Calu3 (cell line): ENCODE measurements around the gene KIAA0586. TPM values are rescaled to one million over a fixed set of nuclear protein-coding genes. Genes with fewer than 3 reads are reported as not detected.

Source experiments
- BruUV-seq: library from RNA; stranded (reverse); fragments of 400-500 nt; replicated peaks from 2 replicates; lab custom pipeline; 2021; lab: Mats Ljungman, UMichigan
- CTCF ChIA-PET: fragments of 300-600 bp; sonication (Branson Sonifier 250); formaldehyde crosslinking; loops from one replicate; lab custom pipeline; 2022; ENCODE audit warnings: antibody characterized with exemption; lab: Charles Lee
- DNase-seq: peaks from one replicate; pipeline ENCODE4 v3.0.0; 2022
- H3K27ac Mint-ChIP-seq: one replicate; pipeline ENCODE4 v1.8.0; 2022; ENCODE audit warnings: mixed read lengths; ENCODE audit not compliant: unreplicated experiment
- H3K27me3 Mint-ChIP-seq: one replicate; pipeline ENCODE4 v1.8.0; 2022; ENCODE audit warnings: mixed read lengths; ENCODE audit not compliant: unreplicated experiment
- H3K36me3 Mint-ChIP-seq: one replicate; pipeline ENCODE4 v1.8.0; 2022; ENCODE audit warnings: mild to moderate bottlenecking, moderate library complexity, mixed read lengths; ENCODE audit not compliant: insufficient read depth, unreplicated experiment
- H3K4me1 Mint-ChIP-seq: one replicate; pipeline ENCODE4 v1.8.0; 2022; ENCODE audit warnings: mild to moderate bottlenecking, low read depth, mixed read lengths; ENCODE audit not compliant: unreplicated experiment
- H3K4me3 Mint-ChIP-seq: one replicate; pipeline ENCODE4 v1.8.0; 2022; ENCODE audit warnings: mild to moderate bottlenecking, low read depth, moderate library complexity, mixed read lengths; ENCODE audit not compliant: unreplicated experiment
- H3K9me3 Mint-ChIP-seq: one replicate; pipeline ENCODE4 v1.8.0; 2022; ENCODE audit warnings: low read depth, mixed read lengths; ENCODE audit not compliant: unreplicated experiment
- CTCF ChIP-seq: fragments of 200-600 bp; IDR thresholded peaks from one replicate; pipeline ENCODE4 v1.8.0; 2022; ENCODE audit warnings: antibody characterized with exemption; ENCODE audit not compliant: unreplicated experiment
- intact Hi-C: fragments of 100-400 bp; cut with micrococcal nuclease; formaldehyde crosslinking; loops from one replicate; pipeline ENCODE4 v1.10.0; 2022; ENCODE audit not compliant: unreplicated experiment
- total RNA-seq: library from RNA; stranded (reverse); gene quantifications from 2 replicates; pipeline ENCODE4 v1.2.3, GENCODE V29; 2022

KIAA0586 gene
- total RNA-seq, 1 experiment from 2014 or later, result 19.3 TPM

DNA sequence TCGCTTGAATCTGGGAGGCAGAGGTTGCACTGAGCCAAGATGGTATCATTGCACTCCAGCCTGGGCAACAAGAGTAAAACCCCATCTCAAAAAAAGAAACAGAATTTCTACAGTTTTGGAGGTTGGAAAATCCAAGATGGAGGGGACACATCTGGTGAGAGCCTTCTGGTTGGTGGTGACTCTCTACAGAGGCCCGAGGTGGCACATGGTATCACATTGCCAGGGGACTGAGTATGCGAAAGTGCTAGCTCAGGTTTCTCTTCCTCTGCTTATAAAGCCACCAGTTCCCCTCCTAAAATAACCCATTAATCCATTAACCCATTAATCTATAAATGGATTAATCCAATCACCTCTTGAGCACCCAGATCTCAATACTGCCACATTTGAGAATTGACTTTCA lies 139.5 kb downstream of the KIAA0586 start:
- intact Hi-C loops, result no loop called here
- TF ChIP-seq CTCF, result no peak
- H3K4me1 Mint-ChIP-seq, result peaks cover 5% of the 10 kb centered on the region
- no peak overlapping the region for H3K27ac Mint-ChIP-seq
- no peak for DNase-seq
- no peaks in the 10 kb centered on the region for H3K27me3 Mint-ChIP-seq
- no peak overlapping the region for H3K4me3 Mint-ChIP-seq
- no peaks in the 10 kb centered on the region for H3K36me3 Mint-ChIP-seq
- H3K9me3 Mint-ChIP-seq, result no peaks in the 10 kb centered on the region
- BruUV-seq, result no TSS peak
- CTCF ChIA-PET, result no interaction called here

DNA sequence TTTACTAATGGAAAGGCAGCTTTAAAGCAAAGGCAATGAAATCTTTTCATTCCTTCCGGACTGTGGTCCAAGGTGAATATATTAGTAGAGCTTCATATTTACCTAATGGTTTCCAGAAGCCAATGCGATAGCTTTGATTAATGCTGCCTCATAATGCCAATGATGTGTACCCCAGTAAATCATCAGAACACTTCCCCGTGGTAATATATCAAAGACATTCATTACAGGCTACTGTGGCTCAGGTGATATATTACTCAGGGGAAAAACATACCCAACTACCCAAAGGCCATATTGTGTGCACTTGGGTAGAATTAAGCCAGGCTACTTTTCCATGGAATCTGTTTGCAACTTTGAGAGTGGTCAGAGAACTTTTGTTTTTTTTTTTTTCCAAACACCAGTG lies 140.8 kb downstream of the KIAA0586 start:
- no peak for DNase-seq
- CTCF ChIA-PET, result no interaction called here
- H3K27ac Mint-ChIP-seq, result no peak overlapping the region
- no peak overlapping the region for H3K4me3 Mint-ChIP-seq
- H3K9me3 Mint-ChIP-seq, result no peaks in the 10 kb centered on the region
- peaks cover 8% of the 10 kb centered on the region for H3K4me1 Mint-ChIP-seq
- no peak for TF ChIP-seq CTCF
- no peaks in the 10 kb centered on the region for H3K36me3 Mint-ChIP-seq
- no TSS peak for BruUV-seq
- intact Hi-C loops, result no loop called here
- no peaks in the 10 kb centered on the region for H3K27me3 Mint-ChIP-seq

GRCh38 chr14:58571256-58571655 lies 143.7 kb downstream of the KIAA0586 start:
- no TSS peak for BruUV-seq
- no peaks in the 10 kb centered on the region for H3K27me3 Mint-ChIP-seq
- CTCF ChIA-PET, result interaction anchor here (0.7 kb wide), 1 partner anchor 764 kb away, joined by 4 read pairs; no protein-coding TSS in a partner anchor
- no peaks in the 10 kb centered on the region for H3K36me3 Mint-ChIP-seq
- H3K9me3 Mint-ChIP-seq, result no peaks in the 10 kb centered on the region
- intact Hi-C loops, result no loop called here
- H3K4me1 Mint-ChIP-seq, result peaks cover 8% of the 10 kb centered on the region
- no peak for DNase-seq
- no peak overlapping the region for H3K4me3 Mint-ChIP-seq
- TF ChIP-seq CTCF, result no peak
- no peak overlapping the region for H3K27ac Mint-ChIP-seq

- peaks cover 8% of the 10 kb centered on the region for H3K4me1 Mint-ChIP-seq
- DNase-seq, result no peak
- no peaks in the 10 kb centered on the region for H3K9me3 Mint-ChIP-seq
- intact Hi-C loops, result no loop called here
- H3K27ac Mint-ChIP-seq, result no peak overlapping the region
- no TSS peak for BruUV-seq
- no peaks in the 10 kb centered on the region for H3K36me3 Mint-ChIP-seq
- no peak for TF ChIP-seq CTCF
- no peak overlapping the region for H3K4me3 Mint-ChIP-seq
- CTCF ChIA-PET, result no interaction called here
- H3K27me3 Mint-ChIP-seq, result no peaks in the 10 kb centered on the region
Observed at GRCh38 chr14:58571769-58572472, 144.4 kb downstream of the KIAA0586 start.
